ENCODE results near the gene PSG4. TPM values are rescaled to one million over a fixed set of nuclear protein-coding genes. Genes with fewer than 3 reads are reported as not detected.
"Not testable (repeated sequence)": the region's sequence is repeated elsewhere in the genome, so short reads cannot be mapped to it uniquely, and the experiment has no call there.

The PSG4 gene
- total RNA-seq (under 1 TPM in 2 of 5 experiments, not detected in 3; 0.21 to 0.66 TPM), polyA plus RNA-seq (not detected), total RNA-seq (not detected)

- H3K4me3 ChIP-seq (ENCODE audit: low read length); H3K4me1 Mint-ChIP-seq; H3K9me3 Mint-ChIP-seq; H3K36me3 ChIP-seq (ENCODE audit: control insufficient read depth in 2 of 3, insufficient read depth in 3 of 3, low read length in 3 of 3); DNase-seq; POLR2A ChIA-PET; H3K27ac Mint-ChIP-seq; H3K27ac ChIP-seq (ENCODE audit: low read depth, low read length); H3K27me3 ChIP-seq (ENCODE audit: control insufficient read depth in 2 of 2, insufficient read depth in 2 of 2, low read length in 2 of 2); ATAC-seq; CTCF ChIA-PET; H3K9me3 ChIP-seq (ENCODE audit: control insufficient read depth in 2 of 3, low read length in 3 of 3); H3K4me1 ChIP-seq (ENCODE audit: control insufficient read depth in 2 of 2, insufficient read depth in 2 of 2, low read length in 2 of 2); H3K4me3 Mint-ChIP-seq; H3K36me3 Mint-ChIP-seq: not testable (repeated sequence)
- peaks cover 0 to 20% (median 12%) of the 10 kb centered on the region in 5 donors for H3K27me3 Mint-ChIP-seq
- intact Hi-C loops (cut with micrococcal nuclease) = loop anchor here in 1 of 2 donors (5.0 kb wide), 1 partner anchor 312 kb away; no protein-coding TSS in a partner anchor
These were observed at the start of gene PSG4 for GRCh38 chr19:43205471-43206105. PSG4 (minus strand) TSS chr19:43205638; CDS start chr19:43205536, 102 bp downstream.

DNA sequence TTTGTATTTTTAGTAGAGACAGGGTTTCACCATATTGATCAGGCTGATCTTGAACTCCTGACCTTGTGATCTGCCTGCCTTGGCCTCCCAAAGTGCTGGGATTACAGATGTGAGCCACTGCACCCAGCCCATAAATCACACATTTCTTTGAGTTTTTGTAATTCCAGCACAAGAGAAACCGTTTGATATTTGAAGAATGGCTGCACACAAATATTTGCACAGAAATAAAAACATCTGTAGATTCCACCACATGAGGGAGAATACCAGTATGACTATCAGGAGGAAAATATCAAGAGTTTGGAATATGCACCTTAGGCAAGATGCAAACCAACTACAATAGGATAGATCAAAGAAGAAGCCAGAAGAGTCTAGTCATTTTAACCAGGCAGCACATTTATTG is 46.0 kb upstream of the PSG4 start:
- DNase-seq; H3K9me3 ChIP-seq (ENCODE audit: control insufficient read depth in 2 of 3, low read length in 3 of 3); H3K36me3 Mint-ChIP-seq; H3K4me3 Mint-ChIP-seq; ATAC-seq; H3K4me1 ChIP-seq (ENCODE audit: control insufficient read depth in 2 of 2, insufficient read depth in 2 of 2, low read length in 2 of 2); H3K27ac ChIP-seq (ENCODE audit: low read depth, low read length); H3K4me3 ChIP-seq (ENCODE audit: low read length); CTCF ChIA-PET; intact Hi-C loops (cut with micrococcal nuclease); H3K4me1 Mint-ChIP-seq; H3K36me3 ChIP-seq (ENCODE audit: control insufficient read depth in 2 of 3, insufficient read depth in 3 of 3, low read length in 3 of 3); H3K27me3 ChIP-seq (ENCODE audit: control insufficient read depth in 2 of 2, insufficient read depth in 2 of 2, low read length in 2 of 2); H3K27ac Mint-ChIP-seq; POLR2A ChIA-PET: not testable (repeated sequence)
- Mint-ChIP-seq H3K9me3 (peaks cover 0 to 24% (median 8%) of the 10 kb centered on the region in 11 donors), H3K27me3 (peaks cover 0 to 58% (median 38%) of the 10 kb centered on the region in 5 donors)

DNA sequence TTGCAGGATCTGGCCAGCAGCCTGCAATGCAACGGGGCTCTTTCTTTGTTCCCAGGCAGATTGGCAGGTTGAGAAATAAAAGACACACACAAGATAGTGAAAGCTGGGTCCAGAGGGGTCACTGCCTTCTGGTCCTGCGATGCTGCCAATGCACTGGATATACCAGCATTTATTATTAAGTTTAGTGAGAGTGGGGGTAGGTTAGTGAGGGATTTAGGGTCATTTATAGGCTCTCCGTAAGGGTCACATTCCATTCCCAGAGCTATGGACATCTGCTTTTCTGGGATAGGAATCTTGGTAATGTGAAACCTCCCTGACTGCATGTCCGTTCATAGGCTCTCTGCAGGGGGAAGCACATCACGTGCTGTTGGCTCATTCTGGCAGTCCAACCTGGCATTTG is 44.9 kb upstream of the PSG4 start:
- H3K4me1 ChIP-seq (ENCODE audit: control insufficient read depth in 2 of 2, insufficient read depth in 2 of 2, low read length in 2 of 2); ATAC-seq: not testable (repeated sequence)

GRCh38 chr19:43248635-43249002 is 43.2 kb upstream of the PSG4 start:
- H3K36me3 ChIP-seq (ENCODE audit: control insufficient read depth in 2 of 3, insufficient read depth in 3 of 3, low read length in 3 of 3); H3K27ac ChIP-seq (ENCODE audit: low read depth, low read length); H3K36me3 Mint-ChIP-seq; H3K4me3 Mint-ChIP-seq; H3K27me3 ChIP-seq (ENCODE audit: control insufficient read depth in 2 of 2, insufficient read depth in 2 of 2, low read length in 2 of 2); ATAC-seq; H3K4me1 Mint-ChIP-seq; H3K9me3 ChIP-seq (ENCODE audit: control insufficient read depth in 2 of 3, low read length in 3 of 3); H3K4me1 ChIP-seq (ENCODE audit: control insufficient read depth in 2 of 2, insufficient read depth in 2 of 2, low read length in 2 of 2); DNase-seq; intact Hi-C loops (cut with micrococcal nuclease); H3K27ac Mint-ChIP-seq; H3K4me3 ChIP-seq (ENCODE audit: low read length); POLR2A ChIA-PET; CTCF ChIA-PET: not testable (repeated sequence)
- H3K27me3 Mint-ChIP-seq = peaks cover 0 to 36% (median 21%) of the 10 kb centered on the region in 5 donors
- H3K9me3 Mint-ChIP-seq = peaks cover 0 to 34% (median 7%) of the 10 kb centered on the region in 11 donors

More for the DNA sequence above, 44.9 kb upstream of the PSG4 start:
- CTCF ChIA-PET; intact Hi-C loops (cut with micrococcal nuclease); H3K4me3 Mint-ChIP-seq; H3K27ac ChIP-seq (ENCODE audit: low read depth, low read length); H3K4me3 ChIP-seq (ENCODE audit: low read length); H3K4me1 Mint-ChIP-seq; H3K27me3 ChIP-seq (ENCODE audit: control insufficient read depth in 2 of 2, insufficient read depth in 2 of 2, low read length in 2 of 2); POLR2A ChIA-PET; DNase-seq; H3K27ac Mint-ChIP-seq; H3K36me3 Mint-ChIP-seq; H3K36me3 ChIP-seq (ENCODE audit: control insufficient read depth in 2 of 3, insufficient read depth in 3 of 3, low read length in 3 of 3); H3K9me3 ChIP-seq (ENCODE audit: control insufficient read depth in 2 of 3, low read length in 3 of 3): not testable (repeated sequence)
- H3K27me3 Mint-ChIP-seq = peaks cover 0 to 50% (median 31%) of the 10 kb centered on the region in 5 donors
- H3K9me3 Mint-ChIP-seq = peaks cover 0 to 29% (median 9%) of the 10 kb centered on the region in 11 donors

DNA sequence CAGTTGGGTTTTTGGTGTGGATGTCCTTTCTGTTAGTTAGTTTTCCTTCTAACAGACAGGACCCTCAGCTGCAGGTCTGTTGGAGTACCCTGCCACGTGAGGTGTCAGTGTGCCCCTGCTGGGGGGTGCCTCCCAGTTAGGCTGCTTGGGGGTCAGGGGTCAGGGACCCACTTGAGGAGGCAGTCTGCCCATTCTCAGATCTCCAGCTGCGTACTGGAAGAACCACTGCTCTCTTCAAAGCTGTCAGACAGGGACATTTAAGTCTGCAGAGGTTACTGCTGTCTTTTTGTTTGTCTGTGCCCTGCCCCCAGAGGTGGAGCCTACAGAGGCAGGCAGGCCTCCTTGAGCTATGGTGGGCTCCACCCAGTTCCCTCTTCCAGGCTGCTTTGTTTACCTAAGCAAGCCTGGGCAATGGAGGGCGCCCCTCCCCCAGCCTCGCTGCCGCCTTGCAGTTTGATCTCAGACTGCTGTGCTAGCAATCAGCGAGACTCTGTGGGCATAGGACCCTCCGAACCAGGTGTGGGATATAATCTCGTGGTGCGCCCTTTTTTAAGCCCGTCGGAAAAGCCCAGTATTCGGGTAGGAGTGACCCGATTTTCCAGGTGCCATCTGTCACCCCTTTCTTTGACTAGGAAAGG is 41.9 kb upstream of the PSG4 start:
- ATAC-seq; H3K36me3 ChIP-seq (ENCODE audit: control insufficient read depth in 2 of 3, insufficient read depth in 3 of 3, low read length in 3 of 3); intact Hi-C loops (cut with micrococcal nuclease); H3K4me1 Mint-ChIP-seq; POLR2A ChIA-PET; H3K4me3 ChIP-seq (ENCODE audit: low read length); H3K27ac Mint-ChIP-seq; H3K27me3 ChIP-seq (ENCODE audit: control insufficient read depth in 2 of 2, insufficient read depth in 2 of 2, low read length in 2 of 2); H3K4me3 Mint-ChIP-seq; DNase-seq; H3K36me3 Mint-ChIP-seq; H3K27ac ChIP-seq (ENCODE audit: low read depth, low read length); H3K9me3 ChIP-seq (ENCODE audit: control insufficient read depth in 2 of 3, low read length in 3 of 3); CTCF ChIA-PET; H3K4me1 ChIP-seq (ENCODE audit: control insufficient read depth in 2 of 2, insufficient read depth in 2 of 2, low read length in 2 of 2): not testable (repeated sequence)
- Mint-ChIP-seq H3K9me3 (peaks cover 0 to 34% (median 7%) of the 10 kb centered on the region in 11 donors), H3K27me3 (peaks cover 0 to 34% (median 20%) of the 10 kb centered on the region in 5 donors)

DNA sequence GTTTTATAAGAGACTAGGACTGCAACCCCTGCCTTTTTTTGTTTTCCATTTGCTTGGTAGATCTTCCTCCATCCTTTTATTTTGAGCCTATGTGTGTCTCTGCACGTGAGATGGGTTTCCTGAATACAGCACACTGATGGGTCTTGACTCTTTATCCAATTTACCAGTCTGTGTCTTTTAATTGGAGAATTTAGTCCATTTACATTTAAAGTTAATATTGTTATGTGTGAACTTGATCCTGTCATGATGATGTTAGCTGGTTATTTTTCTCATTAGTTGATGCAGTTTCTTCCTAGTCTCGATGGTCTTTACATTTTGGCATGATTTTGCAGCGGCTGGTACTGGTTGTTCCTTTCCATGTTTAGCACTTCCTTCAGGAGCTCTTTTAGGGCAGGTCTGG is 40.4 kb upstream of the PSG4 start:
- H3K4me1 Mint-ChIP-seq; H3K36me3 ChIP-seq (ENCODE audit: control insufficient read depth in 2 of 3, insufficient read depth in 3 of 3, low read length in 3 of 3); DNase-seq; intact Hi-C loops (cut with micrococcal nuclease); H3K36me3 Mint-ChIP-seq; H3K27me3 ChIP-seq (ENCODE audit: control insufficient read depth in 2 of 2, insufficient read depth in 2 of 2, low read length in 2 of 2); H3K4me3 ChIP-seq (ENCODE audit: low read length); H3K4me3 Mint-ChIP-seq; H3K27ac ChIP-seq (ENCODE audit: low read depth, low read length); CTCF ChIA-PET; POLR2A ChIA-PET; H3K27ac Mint-ChIP-seq; ATAC-seq; H3K4me1 ChIP-seq (ENCODE audit: control insufficient read depth in 2 of 2, insufficient read depth in 2 of 2, low read length in 2 of 2); H3K9me3 ChIP-seq (ENCODE audit: control insufficient read depth in 2 of 3, low read length in 3 of 3): not testable (repeated sequence)
- Mint-ChIP-seq H3K9me3 (peaks cover 0 to 41% (median 7%) of the 10 kb centered on the region in 11 donors), H3K27me3 (peaks cover 0 to 27% (median 16%) of the 10 kb centered on the region in 5 donors)

DNA sequence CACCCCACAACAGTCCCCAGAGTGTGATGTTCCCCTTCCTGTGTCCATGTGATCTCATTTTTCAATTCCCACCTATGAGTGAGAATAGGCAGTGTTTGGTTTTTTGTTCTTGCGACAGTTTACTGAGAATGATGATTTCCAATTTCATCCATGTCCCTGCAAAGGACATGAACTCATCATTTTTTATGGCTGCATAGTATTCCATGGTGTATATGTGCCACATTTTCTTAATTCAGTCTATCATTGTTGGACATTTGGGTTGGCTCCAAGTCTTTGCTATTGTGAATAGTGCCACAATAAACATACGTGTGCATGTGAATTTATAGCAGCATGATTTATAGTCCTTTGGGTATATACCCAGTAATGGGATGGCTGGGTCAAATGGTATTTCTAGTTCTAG is 36.8 kb upstream of the PSG4 start:
- CTCF ChIA-PET; POLR2A ChIA-PET; H3K9me3 ChIP-seq (ENCODE audit: control insufficient read depth in 2 of 3, low read length in 3 of 3); intact Hi-C loops (cut with micrococcal nuclease); H3K36me3 Mint-ChIP-seq; H3K36me3 ChIP-seq (ENCODE audit: control insufficient read depth in 2 of 3, insufficient read depth in 3 of 3, low read length in 3 of 3); H3K4me1 Mint-ChIP-seq; H3K4me3 ChIP-seq (ENCODE audit: low read length); H3K4me3 Mint-ChIP-seq; ATAC-seq; DNase-seq; H3K27me3 ChIP-seq (ENCODE audit: control insufficient read depth in 2 of 2, insufficient read depth in 2 of 2, low read length in 2 of 2); H3K27ac Mint-ChIP-seq; H3K4me1 ChIP-seq (ENCODE audit: control insufficient read depth in 2 of 2, insufficient read depth in 2 of 2, low read length in 2 of 2); H3K27ac ChIP-seq (ENCODE audit: low read depth, low read length); H3K27me3 Mint-ChIP-seq: not testable (repeated sequence)
- H3K9me3 Mint-ChIP-seq = peaks cover 5 to 48% (median 13%) of the 10 kb centered on the region in 11 donors

Data from naive thymus-derived CD4-positive, alpha-beta T cell (primary cell).